CD4-positive, alpha-beta T cell treated with Interferon alpha-2 for 1 hour (primary cell): ENCODE results near the gene NSF.
"Not testable (repeated sequence)": the region's sequence is repeated elsewhere in the genome, so short reads cannot be mapped to it uniquely, and the experiment has no call there.

ENCODE experiments used
- DNase-seq, 2 donors: peaks; one replicate each; pipeline ENCODE4 v3.0.0-alpha.2; 2020 to 2022

The NSF gene

GRCh38 chr17:46722662-46723285 lies 132.3 kb downstream of the NSF start:
- DNase-seq, result no peak

GRCh38 chr17:46726206-46726605 lies 135.7 kb downstream of the NSF start:
- DNase-seq, result no peak

GRCh38 chr17:46727572-46728348 lies 137.3 kb downstream of the NSF start:
- no peak for DNase-seq

GRCh38 chr17:46730026-46730425 lies 139.6 kb downstream of the NSF start:
- DNase-seq, result no peak

GRCh38 chr17:46730679-46731078 lies 140.2 kb downstream of the NSF start:
- no peak for DNase-seq

- no peak for DNase-seq
These were observed 141.7 kb downstream of the NSF start for GRCh38 chr17:46732160-46732559.

- no peak for DNase-seq
These were observed 142.4 kb downstream of the NSF start for GRCh38 chr17:46732754-46733398.

- no peak for DNase-seq
These were observed 143.5 kb downstream of the NSF start for GRCh38 chr17:46733837-46734475.

- peak in 1 of 2 donors; percentile 27 for DNase-seq
These were observed 145.6 kb downstream of the NSF start for GRCh38 chr17:46736100-46736499.

GRCh38 chr17:46737326-46737725 lies 146.9 kb downstream of the NSF start:
- DNase-seq, result peak in 1 of 2 donors; percentile 9

GRCh38 chr17:46738544-46738943 lies 148.1 kb downstream of the NSF start:
- no peak for DNase-seq

GRCh38 chr17:46739982-46740381 lies 149.5 kb downstream of the NSF start:
- DNase-seq, result no peak

- no peak for DNase-seq
These were observed 150.8 kb downstream of the NSF start for GRCh38 chr17:46741122-46741730.

GRCh38 chr17:46742565-46743270 lies 152.2 kb downstream of the NSF start:
- DNase-seq, result no peak

- no peak for DNase-seq
These were observed 154.0 kb downstream of the NSF start for GRCh38 chr17:46744441-46744840.

GRCh38 chr17:46745376-46745775 lies 154.9 kb downstream of the NSF start:
- no peak for DNase-seq

GRCh38 chr17:46751425-46751824 lies 161.0 kb downstream of the NSF start:
- no peak for DNase-seq

GRCh38 chr17:46753776-46754175 lies 163.3 kb downstream of the NSF start:
- DNase-seq, result no peak

GRCh38 chr17:46756081-46756735 lies 165.7 kb downstream of the NSF start:
- DNase-seq, result no peak

- DNase-seq, result no peak
These were observed 166.4 kb downstream of the NSF start for GRCh38 chr17:46756861-46757260.

- DNase-seq, result not testable (repeated sequence)
These were observed 167.1 kb downstream of the NSF start for GRCh38 chr17:46757588-46757987.

GRCh38 chr17:46758614-46759013 lies 168.1 kb downstream of the NSF start:
- DNase-seq, result no peak
